Measurements from ENCODE around the gene KCTD11.

The KCTD11 gene

DNA sequence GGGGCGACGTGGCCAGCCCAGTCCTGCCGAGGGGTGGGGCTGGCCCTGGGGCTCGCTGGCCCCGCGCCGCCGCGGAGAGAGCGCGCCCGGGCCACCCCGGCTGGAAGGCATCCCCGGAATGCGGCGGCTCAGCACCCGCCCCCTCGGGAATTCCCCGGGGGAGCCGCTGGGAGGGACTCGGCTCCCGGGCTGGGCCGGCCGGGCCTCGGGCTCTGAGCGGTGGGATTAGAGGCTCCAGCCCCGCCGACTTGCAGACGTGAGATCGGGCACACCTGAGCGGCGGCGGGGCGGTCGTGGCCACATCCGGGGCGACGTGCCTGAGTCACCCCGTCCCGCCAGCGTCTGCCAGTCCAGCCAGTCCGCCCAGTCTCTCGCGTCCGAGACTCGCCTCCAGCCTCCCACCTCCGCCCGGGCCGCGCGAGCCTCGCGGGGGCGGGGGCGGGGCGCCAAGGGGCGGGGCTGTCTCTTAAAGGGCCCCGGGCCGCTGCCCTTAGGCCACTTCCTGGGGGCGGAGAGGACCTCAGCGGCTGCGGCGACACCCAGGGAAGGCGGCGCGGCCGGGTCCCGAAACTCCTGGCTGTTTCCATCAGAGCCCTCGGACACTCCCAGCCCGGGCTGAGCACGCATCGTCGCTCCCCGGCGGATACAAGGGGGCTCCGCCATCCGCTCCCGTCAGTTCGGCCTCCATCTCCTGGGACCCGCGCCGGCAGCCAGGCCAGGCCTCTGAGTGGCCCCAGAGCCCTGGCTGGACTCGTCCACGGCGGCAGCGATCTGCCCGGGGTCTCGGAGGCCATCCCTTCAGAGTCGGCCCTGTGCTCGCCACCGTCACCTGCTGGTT is at the start of gene KCTD11:
Gene KCTD11, plus strand, starts transcription at position 498 of the 838 bp plus-strand sequence.
- peak; percentile 37 to 66 for DNase-seq (ENCODE audit: low read depth in 2 of 2)

DNA sequence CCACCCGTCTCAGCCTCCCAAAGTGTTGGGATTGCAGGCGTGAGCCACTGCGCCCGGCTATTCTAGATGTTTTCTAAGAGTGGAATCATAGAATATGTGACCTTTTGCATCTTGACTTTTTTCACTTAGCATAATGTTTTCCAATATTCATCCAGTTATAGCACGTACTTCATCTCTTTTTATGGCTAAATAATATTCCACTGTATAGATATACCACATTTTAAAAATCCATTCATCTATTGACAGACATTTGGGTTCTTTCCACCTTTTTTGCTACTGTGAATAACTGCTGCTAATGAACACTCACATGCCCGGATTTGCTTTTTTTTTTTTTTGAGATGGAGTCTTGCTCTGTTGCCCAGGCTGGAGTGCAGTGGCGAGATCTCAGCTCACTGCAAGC is 47.8 kb upstream of the KCTD11 start:
- no peak for DNase-seq (ENCODE audit: low read depth in 2 of 2)

DNA sequence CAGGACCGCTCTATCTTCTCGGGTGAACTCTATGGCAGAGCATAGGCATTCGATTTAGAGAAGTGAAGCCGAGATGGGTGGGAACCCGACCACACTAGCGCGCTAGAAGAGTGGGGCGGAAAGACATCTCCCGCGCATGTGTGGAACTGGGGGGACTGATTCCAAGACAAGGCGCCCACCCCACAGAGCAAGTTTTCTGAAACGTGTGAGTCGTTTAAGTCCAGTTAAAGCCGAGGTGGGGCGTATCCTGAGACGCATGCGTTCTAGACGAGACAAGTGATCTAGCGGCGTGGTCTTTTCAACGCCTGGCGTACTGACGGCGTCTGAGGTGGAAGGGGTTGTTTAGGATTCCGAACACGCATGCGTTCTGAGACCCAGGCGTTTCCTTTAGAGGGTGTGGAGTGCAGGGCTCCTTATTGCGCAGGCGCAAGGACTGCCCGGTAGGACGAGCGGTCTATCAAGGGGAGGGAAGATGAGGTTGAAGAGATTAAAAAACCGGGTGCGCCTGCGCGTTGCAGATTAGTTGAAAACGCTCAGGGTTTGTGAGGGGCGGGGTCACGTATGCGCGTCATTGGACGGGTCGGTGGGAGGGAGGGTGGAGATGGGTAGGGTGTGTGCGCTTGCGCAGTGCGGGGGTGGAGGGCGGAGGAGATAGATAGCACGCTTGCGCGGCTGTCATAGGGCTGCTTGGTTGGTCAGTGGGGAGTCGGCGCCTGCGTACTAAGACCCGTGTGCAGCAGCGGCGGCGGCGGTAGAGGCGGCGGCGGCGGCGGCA is 44.9 kb upstream of the KCTD11 start, which contains the start of gene EIF5A:
Gene EIF5A, plus strand, starts transcription at position 718 of the 775 bp plus-strand sequence. CDS start 2,008 bp downstream, outside the sequence.
- peak; percentile 100 for DNase-seq (ENCODE audit: low read depth in 2 of 2)

GRCh38 chr17:7307686-7308624 is 44.0 kb upstream of the KCTD11 start:
- DNase-seq (ENCODE audit: low read depth in 2 of 2) = peak in 1 of 2 donors; percentile 44

DNA sequence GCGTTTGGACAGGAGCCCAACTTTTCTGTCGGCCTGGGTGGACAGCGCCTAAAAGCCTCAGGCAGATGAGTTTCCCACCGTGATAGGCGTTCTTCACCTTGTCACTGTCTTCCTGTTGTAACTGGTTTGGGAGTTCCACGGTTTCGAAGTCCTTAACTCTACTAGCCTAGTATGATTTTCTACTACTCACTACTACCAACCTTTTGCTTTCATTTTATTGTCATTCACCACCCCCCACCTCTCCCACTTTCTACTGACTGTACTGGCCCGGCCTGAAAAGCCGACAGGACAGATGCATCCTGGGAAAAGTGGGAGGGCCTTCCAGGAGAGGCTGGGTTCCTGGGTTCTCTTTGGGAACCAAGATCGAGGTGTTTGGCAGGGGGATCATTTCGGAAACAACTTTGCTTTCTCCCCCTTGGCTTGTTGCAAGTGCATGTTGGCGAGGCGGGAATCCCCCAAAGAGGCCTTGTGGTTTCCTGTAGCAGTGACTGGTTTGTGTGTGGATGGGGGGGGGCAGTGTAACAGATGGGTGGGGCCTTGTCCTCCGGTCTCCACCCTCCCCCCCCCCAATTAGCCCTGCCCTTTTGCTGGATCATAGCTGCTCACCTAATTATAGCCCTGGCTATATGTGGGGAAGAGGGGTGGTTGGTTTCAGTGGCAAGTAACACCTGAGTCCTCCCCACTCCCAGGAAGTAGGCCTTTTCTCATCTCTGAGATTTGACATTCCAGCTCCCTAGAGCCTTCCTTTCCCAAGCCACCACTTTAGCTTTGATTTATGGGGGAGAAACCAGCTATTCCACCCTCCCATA is 43.1 kb upstream of the KCTD11 start:
- DNase-seq (ENCODE audit: low read depth in 2 of 2) = peak; percentile 70 to 81

DNA sequence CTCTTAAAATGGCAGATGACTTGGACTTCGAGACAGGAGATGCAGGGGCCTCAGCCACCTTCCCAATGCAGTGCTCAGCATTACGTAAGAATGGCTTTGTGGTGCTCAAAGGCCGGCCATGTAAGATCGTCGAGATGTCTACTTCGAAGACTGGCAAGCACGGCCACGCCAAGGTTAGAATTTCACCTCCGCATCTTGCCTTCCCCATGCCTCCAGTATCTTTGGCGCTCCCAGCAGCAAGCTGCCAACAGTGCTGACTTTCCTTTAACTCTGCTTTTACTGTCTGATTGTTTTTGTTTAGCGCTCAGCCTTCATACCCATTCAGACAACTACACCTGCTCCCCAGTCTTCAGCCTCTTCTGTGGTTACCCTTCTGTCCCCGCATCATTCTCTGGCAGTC is 42.3 kb upstream of the KCTD11 start:
- DNase-seq (ENCODE audit: low read depth in 2 of 2) = no peak

- no peak for DNase-seq (ENCODE audit: low read depth in 2 of 2)
Observed at GRCh38 chr17:7311110-7311705, 40.8 kb upstream of the KCTD11 start.

DNA sequence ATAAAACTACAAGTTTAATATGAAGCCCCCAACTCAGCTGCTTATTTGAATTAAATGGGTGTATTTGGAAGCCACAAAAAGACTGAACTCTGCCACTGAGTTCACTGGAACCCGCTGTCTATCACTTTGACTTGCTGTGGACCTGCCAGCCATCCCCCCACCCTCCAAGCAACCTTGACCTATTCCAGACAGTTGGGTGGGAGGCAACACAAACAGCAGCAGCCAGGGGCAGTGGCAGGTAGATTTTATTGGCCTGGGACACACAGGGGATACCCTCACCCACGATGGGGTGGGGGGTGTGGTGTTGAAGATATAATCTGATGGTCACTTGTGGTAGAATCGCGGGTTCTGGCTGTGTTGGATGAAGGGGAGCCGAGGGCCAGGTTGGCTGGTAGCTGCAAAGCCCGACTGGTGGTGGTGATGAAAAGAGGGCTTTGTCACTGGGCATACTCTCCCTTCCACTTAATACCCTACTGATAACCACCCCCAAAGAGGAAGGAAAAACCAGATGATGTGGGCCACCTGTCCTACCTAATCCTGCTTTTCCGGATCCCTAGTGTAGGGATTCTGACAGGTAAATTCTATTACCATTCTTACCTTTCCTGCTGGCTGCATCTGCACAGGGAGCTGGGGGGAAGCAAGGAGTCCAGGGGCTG is 39.4 kb upstream of the KCTD11 start:
- no peak for DNase-seq (ENCODE audit: low read depth in 2 of 2)

DNA sequence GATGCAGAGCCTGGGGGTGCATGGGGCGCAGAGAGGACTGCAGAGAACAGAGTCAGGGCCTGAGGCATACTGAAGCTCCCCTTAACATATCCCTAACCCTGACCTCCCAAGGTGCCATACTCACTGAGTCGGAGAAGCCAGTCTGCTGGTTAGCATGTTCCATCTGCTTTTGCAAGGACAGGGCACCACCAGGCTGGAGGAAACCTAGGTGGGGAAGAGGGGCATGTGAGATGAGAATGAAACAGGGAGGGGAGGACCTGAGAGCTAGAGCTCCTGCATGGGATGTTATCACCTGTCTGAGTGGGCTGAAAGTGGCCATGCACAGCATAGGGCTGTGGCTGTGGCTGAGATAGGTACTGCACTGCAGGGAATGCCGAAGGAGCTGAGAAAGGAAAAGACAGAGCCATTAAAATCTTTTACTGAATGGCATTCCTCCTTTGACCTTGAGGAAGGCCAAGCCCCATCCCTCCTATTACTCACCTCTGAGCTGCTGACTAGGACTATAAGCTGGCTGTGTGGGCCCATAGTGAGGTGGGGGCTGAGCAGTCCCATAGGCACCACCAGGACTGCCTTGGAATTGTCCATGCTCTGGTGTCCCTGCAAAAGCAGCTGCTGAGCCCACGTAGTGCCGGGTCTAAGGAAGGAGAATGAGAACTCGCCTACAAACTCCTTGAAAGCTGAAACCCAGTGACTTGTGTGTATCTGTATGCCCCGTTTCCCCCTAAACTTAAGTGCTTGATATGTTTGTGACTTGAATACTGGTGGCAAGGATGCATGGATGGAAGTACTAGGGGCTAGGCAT is 38.7 kb upstream of the KCTD11 start:
- no peak for DNase-seq (ENCODE audit: low read depth in 2 of 2)

- DNase-seq (ENCODE audit: low read depth in 2 of 2) = no peak
Observed at GRCh38 chr17:7313890-7314718, 37.9 kb upstream of the KCTD11 start.

GRCh38 chr17:7314719-7315569 is 37.0 kb upstream of the KCTD11 start, which contains the start of gene GPS2:
Gene GPS2, minus strand, starts transcription at chr17:7315360. Its CDS starts 308 bp downstream, at chr17:7315052.
- DNase-seq (ENCODE audit: low read depth in 2 of 2) = peak; percentile 85 to 93

DNA sequence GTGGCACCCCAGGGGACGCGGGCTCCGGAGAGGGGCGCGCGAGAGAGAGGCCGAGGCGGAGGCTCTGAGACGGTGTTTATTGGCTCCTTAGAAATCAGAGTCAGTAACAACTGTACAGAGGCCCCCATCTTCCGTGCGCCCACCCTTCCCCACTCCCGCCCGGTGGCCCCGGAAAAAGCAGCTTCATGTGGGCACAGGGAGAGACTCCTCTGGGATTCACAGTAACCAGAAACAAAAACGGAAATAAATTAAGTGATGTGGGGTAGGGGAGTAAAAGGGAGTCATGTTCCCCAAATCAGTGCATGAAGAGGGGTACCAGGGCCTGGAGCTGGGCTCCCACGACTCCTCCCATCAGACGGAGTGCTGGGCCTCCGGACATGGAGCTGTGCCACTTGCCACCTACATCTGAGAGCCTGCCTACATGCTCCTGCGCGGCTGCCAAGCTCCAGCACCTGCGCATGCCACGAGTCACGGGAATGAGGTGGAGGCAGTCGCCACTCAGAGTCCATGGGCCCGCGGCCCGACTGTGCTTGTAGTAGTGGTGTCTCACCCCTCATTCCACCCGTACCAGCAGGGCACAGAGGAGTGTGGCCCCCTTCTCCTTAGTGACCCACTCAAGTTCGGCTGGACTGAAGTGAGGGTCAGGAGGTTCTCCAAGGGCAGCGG is 36.3 kb upstream of the KCTD11 start:
- no peak for DNase-seq (ENCODE audit: low read depth in 2 of 2)

DNA sequence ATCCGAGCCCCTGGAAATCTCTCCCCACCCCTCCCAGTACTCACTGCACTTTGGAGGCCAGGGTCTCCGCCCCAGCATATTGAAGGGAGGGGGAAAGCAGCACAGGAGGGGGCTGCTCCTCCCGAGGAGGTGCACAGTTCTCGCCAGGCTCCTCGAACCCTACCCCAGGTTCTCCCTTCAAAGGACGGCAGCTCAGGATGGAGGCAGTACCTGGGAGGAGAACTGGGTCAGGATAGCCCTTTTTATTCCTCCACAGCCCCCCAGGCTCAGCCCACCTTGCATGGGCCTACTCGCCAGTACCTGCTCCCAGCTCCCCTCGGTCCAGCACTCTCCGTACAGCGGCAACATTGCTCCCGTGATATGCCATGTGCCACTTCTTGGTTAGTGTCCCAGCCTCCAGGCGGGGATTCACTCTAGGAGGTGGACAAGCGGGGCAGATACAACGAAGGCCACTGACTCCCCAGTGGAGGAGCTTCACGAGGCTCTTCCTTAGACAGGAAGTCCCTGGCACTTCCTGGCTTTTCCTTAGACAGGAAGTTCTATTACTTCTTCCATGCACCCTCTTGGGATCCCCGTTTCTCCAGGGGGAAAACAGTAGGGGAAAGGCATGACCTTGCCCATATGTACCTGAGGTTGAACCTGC is 34.7 kb upstream of the KCTD11 start:
- no peak for DNase-seq (ENCODE audit: low read depth in 2 of 2)

DNA sequence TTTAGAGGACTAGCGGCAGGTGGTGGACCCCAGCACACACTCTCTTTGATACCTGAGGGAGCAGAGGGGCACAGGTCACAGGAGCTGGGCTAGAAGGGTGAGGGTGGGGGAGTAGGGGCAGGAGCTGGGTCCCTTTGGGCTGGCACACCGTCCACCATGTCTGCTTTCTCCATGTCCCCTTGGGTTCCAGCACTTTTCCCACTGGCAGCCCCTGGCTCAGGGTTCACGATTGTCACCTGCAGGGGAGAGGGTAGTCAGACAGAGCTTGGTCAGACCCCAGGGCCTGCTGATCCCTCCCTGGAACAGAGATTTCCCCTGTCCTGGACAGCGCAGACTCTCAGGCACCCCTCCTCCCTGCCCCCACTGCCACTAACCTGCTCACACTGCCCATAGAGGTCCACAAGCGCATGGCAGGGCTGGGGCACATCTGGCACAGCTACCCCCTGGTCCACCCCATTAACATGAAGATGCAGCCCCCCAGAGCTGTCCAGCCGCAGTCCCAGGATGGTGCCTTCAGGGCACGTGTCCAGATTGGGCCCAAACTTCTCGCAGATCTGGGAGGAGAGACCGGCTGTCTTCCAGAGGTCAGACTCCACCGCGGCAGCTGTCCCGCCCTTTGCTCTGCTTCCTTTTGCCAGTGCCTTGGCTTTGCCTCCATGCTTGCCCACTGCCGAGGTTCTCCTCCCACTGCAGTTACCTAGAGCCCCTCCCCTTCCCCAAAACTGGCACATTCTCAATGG is 33.7 kb upstream of the KCTD11 start:
- no peak for DNase-seq (ENCODE audit: low read depth in 2 of 2)

DNA sequence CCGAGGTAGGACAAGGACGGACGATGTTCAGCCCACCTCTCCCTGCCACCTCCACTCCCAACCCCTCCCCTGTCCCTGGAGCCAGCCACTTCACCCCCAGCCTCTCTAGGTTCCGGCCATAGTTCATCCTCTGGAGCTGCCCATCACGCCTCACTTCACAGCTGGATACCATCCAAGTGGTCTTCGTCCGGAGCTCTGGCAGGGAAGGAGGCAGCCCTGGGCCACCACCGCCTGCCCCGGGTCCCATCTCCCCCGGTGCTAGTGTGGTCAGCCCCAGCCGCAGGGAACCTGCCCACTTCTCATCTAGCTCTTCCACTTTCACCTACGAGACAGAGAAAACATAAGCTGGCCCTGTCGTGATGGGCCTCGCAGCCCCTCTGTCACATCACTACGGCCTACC is 30.5 kb upstream of the KCTD11 start:
- no peak for DNase-seq (ENCODE audit: low read depth in 2 of 2)
